Panc1 (cell line): Measurements from ENCODE around the gene ATG13. TPM values are rescaled to one million over a fixed set of nuclear protein-coding genes. Genes with fewer than 3 reads are reported as not detected.

Experiments
- ATAC-seq: fragments of 200-7000 bp; cut with Tn5 transposase; 2 replicates; pipeline ENCODE4 v1.9.1; 2020; ENCODE audit warnings: mild to moderate bottlenecking, moderate library complexity
- BruUV-seq: library from RNA; stranded (reverse); fragments of 400-500 nt; replicated peaks from 2 replicates; lab custom pipeline; 2021; lab: Mats Ljungman, UMichigan
- CTCF ChIA-PET: fragments of 300-600 bp; sonication (Branson Sonifier 250); formaldehyde crosslinking; loops from one replicate; lab custom pipeline; 2022; ENCODE audit warnings: antibody characterized with exemption; lab: Charles Lee
- POLR2A ChIA-PET: fragments of 300-600 bp; sonication (Branson Sonifier 250); formaldehyde crosslinking; loops from one replicate; lab custom pipeline; 2022; ENCODE audit warnings: antibody characterized with exemption; lab: Charles Lee
- DNase-seq: peaks from one replicate; pipeline ENCODE4 v3.0.0-alpha.2; 2010; ENCODE audit warnings: low read depth, low spot score
- H3K27ac ChIP-seq: 2 replicates; pipeline ENCODE4 v1.5.1; 2011; ENCODE audit warnings: mild to moderate bottlenecking, low read length, inconsistent platforms
- H3K27me3 ChIP-seq: fragments of 200-500 bp; sonication (Bioruptor generic); 2 replicates; pipeline ENCODE4 v1.6.0; 2014; ENCODE audit warnings: low read length, inconsistent platforms; ENCODE audit not compliant: control insufficient read depth, insufficient read depth
- H3K36me3 ChIP-seq: fragments of 200-500 bp; sonication (Bioruptor generic); 2 replicates; pipeline ENCODE4 v1.5.1; 2014; ENCODE audit warnings: inconsistent platforms, mild to moderate bottlenecking, low read length, moderate library complexity; ENCODE audit not compliant: control insufficient read depth, insufficient read depth
- H3K4me1 ChIP-seq: 2 replicates; pipeline ENCODE4 v1.5.1; 2011; ENCODE audit warnings: inconsistent platforms, mild to moderate bottlenecking, low read length, moderate library complexity; ENCODE audit not compliant: control insufficient read depth, insufficient read depth
- H3K4me3 ChIP-seq, 2 experiments: 2 replicates each; pipeline ENCODE4 v1.5.1; 2011 to 2012; ENCODE audit warnings: low read depth in 2 of 2, low read length in 2 of 2, mild to moderate bottlenecking in 2 of 2, inconsistent platforms in 1 of 2, moderate library complexity in 1 of 2
- H3K9me3 ChIP-seq: fragments of 200-500 bp; sonication (Bioruptor generic); 2 replicates; pipeline ENCODE4 v1.5.1; 2014; ENCODE audit warnings: low read depth, mild to moderate bottlenecking, inconsistent platforms, low read length, moderate library complexity; ENCODE audit not compliant: control insufficient read depth, insufficient read depth
- POLR2AphosphoS5 ChIP-seq: IDR thresholded peaks from 2 replicates; pipeline ENCODE4 v1.6.1; 2012; ENCODE audit warnings: mild to moderate bottlenecking, low read depth, low read length, moderate library complexity
- SIN3A ChIP-seq: IDR thresholded peaks from 2 replicates; pipeline ENCODE4 v1.6.1; 2012; ENCODE audit warnings: low read depth, mild to moderate bottlenecking, low read length, moderate library complexity, borderline replicate concordance; ENCODE audit not compliant: insufficient read depth
- TCF7L2 ChIP-seq: IDR thresholded peaks from 2 replicates; pipeline ENCODE4 v1.6.1; 2011; ENCODE audit warnings: mild to moderate bottlenecking, low read depth, low read length, inconsistent platforms
- in situ Hi-C: cut with HindIII; loops from 2 replicates; pipeline ENCODE4 v1.10.0; 2016; ENCODE audit warnings: low sequenced_read_pairs, low pct_unique_long_range_greater_than_20kb
- intact Hi-C: fragments of 100-400 bp; cut with micrococcal nuclease; formaldehyde crosslinking; loops from one replicate; pipeline ENCODE4 v1.10.0; 2022; ENCODE audit not compliant: unreplicated experiment
- total RNA-seq: library from RNA; stranded (reverse); gene quantifications from one replicate; pipeline ENCODE4 v1.2.1, GENCODE V29; 2021; ENCODE audit not compliant: unreplicated experiment
- TF ChIP-seq, protein P1 (sequence below), 2 experiments: IDR thresholded peaks; 2 replicates each; pipeline ENCODE4 v1.6.1; 2011 to 2012; ENCODE audit warnings: low read depth in 2 of 2, control low read depth in 1 of 2, low read length in 1 of 2, mild to moderate bottlenecking in 1 of 2, moderate library complexity in 1 of 2; ENCODE audit not compliant: insufficient read depth in 1 of 2
- TF ChIP-seq, protein P2 (sequence below): fragments of 450-650 bp; IDR thresholded peaks from 2 replicates; pipeline ENCODE4 v1.5.1; 2017; ENCODE audit warnings: mild to moderate bottlenecking

Gene ATG13
- total RNA-seq, 1 experiment from 2014 or later = 57.9 TPM

DNA sequence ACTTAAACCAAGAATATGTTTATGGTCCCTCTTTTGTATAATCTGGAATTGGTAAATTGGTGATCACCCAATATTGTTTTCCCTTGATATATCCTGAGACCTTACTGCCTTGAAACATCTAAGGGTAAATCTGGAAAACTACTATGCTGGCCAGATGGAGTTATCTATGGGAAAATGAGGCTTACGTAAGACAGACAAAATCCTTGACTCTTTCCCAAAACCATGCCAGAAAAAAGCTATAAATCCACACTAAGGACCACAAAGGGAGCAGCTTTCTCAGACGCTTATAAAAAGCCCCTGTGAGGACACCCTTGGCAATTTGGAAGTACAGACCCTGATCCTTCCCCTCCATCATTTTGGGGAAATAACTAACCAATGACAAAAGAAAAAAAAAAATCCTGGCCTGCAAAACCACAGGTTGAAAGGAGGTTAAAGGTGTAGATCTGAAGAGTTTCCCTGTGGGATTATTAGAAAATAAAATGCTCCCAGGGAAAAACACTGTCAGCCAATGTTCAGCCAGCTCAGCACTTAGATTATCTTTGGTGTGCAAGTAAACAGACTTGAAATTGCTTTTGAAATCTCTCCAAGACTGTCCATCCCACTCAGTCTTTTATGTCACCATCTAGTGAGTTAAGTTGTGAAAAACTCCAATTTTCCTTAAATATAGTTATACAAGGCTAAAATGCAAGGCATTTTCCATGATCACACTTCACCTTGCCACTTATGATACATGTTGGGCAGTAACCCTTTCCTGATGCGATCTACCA lies 17.0 kb upstream of the ATG13 start:
- no TSS peak for BruUV-seq
- DNase-seq (no peak), ATAC-seq (no peak)
- no peak overlapping the region for H3K4me3 ChIP-seq
- no peaks in the 10 kb centered on the region for H3K4me1 ChIP-seq
- intact Hi-C loops = no loop called here
- TF ChIP-seq, protein P1, sequence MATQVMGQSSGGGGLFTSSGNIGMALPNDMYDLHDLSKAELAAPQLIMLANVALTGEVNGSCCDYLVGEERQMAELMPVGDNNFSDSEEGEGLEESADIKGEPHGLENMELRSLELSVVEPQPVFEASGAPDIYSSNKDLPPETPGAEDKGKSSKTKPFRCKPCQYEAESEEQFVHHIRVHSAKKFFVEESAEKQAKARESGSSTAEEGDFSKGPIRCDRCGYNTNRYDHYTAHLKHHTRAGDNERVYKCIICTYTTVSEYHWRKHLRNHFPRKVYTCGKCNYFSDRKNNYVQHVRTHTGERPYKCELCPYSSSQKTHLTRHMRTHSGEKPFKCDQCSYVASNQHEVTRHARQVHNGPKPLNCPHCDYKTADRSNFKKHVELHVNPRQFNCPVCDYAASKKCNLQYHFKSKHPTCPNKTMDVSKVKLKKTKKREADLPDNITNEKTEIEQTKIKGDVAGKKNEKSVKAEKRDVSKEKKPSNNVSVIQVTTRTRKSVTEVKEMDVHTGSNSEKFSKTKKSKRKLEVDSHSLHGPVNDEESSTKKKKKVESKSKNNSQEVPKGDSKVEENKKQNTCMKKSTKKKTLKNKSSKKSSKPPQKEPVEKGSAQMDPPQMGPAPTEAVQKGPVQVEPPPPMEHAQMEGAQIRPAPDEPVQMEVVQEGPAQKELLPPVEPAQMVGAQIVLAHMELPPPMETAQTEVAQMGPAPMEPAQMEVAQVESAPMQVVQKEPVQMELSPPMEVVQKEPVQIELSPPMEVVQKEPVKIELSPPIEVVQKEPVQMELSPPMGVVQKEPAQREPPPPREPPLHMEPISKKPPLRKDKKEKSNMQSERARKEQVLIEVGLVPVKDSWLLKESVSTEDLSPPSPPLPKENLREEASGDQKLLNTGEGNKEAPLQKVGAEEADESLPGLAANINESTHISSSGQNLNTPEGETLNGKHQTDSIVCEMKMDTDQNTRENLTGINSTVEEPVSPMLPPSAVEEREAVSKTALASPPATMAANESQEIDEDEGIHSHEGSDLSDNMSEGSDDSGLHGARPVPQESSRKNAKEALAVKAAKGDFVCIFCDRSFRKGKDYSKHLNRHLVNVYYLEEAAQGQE (IDR thresholded peaks at IDR 0.05; ENCODE audit: insufficient read depth in 1 of 2, low read depth in 2 of 2, low read length in 1 of 2) = no peak
- TF ChIP-seq, protein P2, sequence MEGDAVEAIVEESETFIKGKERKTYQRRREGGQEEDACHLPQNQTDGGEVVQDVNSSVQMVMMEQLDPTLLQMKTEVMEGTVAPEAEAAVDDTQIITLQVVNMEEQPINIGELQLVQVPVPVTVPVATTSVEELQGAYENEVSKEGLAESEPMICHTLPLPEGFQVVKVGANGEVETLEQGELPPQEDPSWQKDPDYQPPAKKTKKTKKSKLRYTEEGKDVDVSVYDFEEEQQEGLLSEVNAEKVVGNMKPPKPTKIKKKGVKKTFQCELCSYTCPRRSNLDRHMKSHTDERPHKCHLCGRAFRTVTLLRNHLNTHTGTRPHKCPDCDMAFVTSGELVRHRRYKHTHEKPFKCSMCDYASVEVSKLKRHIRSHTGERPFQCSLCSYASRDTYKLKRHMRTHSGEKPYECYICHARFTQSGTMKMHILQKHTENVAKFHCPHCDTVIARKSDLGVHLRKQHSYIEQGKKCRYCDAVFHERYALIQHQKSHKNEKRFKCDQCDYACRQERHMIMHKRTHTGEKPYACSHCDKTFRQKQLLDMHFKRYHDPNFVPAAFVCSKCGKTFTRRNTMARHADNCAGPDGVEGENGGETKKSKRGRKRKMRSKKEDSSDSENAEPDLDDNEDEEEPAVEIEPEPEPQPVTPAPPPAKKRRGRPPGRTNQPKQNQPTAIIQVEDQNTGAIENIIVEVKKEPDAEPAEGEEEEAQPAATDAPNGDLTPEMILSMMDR = no peak
- TF ChIP-seq TCF7L2 = no peak
- no peak for TF ChIP-seq POLR2AphosphoS5
- no peak for TF ChIP-seq SIN3A
- H3K9me3 ChIP-seq = no peaks in the 10 kb centered on the region
- ChIA-PET CTCF (no interaction called here), POLR2A (interaction anchor here (0.6 kb wide), 1 partner anchor 12 kb away, joined by 3 read pairs; no protein-coding TSS in a partner anchor)
- no peaks in the 10 kb centered on the region for H3K27me3 ChIP-seq
- no peaks in the 10 kb centered on the region for H3K36me3 ChIP-seq
- in situ Hi-C loops = no loop called here
- no peak overlapping the region; the same call in 1 of the 2 replicates for H3K27ac ChIP-seq

DNA sequence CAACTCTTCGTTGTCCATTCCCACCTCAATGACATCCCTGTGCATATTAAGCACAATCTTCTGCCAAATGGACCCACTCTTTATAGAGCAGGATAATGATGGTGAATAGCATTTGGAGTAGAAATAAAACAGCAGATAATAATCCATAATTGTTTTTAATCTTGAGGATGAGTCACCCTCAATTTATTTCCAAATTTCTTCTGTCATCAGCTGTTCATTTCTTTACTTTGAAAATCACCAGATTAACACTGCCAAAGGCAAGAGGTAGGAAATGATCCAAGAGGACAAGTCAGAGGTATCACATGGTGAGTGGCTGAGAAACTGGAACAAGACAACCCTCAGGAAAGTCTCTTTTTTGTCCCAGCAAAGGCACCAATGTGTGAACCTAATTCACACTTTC lies 16.2 kb upstream of the ATG13 start:
- CTCF ChIA-PET = no interaction called here
- Histone ChIP-seq H3K27ac (no peak overlapping the region), H3K4me3 (no peak overlapping the region), H3K9me3 (no peaks in the 10 kb centered on the region), H3K4me1 (no peaks in the 10 kb centered on the region), H3K27me3 (no peaks in the 10 kb centered on the region), H3K36me3 (no peaks in the 10 kb centered on the region)
- intact Hi-C loops (no loop called here), in situ Hi-C loops (no loop called here)
- no peak for DNase-seq
- POLR2A ChIA-PET = no interaction called here
- TF ChIP-seq SIN3A (no peak), TCF7L2 (no peak)
- BruUV-seq = no TSS peak
- ATAC-seq = no peak

DNA sequence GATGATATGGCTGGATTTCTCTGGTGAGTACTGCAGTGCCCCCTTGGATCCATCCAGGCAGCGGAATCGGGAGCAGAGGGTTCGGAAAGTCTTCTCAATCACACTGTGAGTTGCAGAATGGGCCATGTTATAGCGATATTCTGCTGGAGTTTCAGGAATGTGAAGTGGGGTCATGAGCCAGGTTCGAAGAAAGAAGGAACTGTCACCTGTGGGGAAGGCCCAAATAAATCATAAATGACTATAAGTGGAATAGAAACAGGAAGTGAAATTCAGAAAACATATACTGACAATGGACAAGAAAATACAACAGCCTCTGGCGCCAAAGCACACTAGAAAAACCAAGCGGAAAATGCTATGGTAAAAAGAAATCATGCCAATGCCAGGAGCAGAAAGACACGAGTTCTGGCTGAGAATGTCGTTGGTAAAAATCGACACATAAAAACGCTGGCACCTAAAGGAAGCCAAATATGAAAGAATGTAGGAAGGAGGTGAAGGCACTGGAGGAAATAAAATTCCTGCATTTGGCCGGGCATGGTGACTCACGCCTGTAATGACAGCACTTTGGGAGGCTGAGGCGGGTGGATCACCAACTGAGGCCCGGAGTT lies 13.5 kb upstream of the ATG13 start:
- no peaks in the 10 kb centered on the region for H3K9me3 ChIP-seq
- ATAC-seq (no peak), DNase-seq (no peak)
- no peak overlapping the region for H3K27ac ChIP-seq
- no peak overlapping the region for H3K4me3 ChIP-seq
- no peaks in the 10 kb centered on the region for H3K27me3 ChIP-seq
- H3K36me3 ChIP-seq = no peaks in the 10 kb centered on the region
- intact Hi-C loops = no loop called here
- TF ChIP-seq TCF7L2 (no peak), POLR2AphosphoS5 (no peak), SIN3A (no peak)
- TF ChIP-seq, protein P2 = no peak
- TF ChIP-seq, protein P1 (IDR thresholded peaks at IDR 0.05; ENCODE audit: insufficient read depth in 1 of 2, low read depth in 2 of 2, low read length in 1 of 2) = no peak
- ChIA-PET POLR2A (no interaction called here), CTCF (no interaction called here)
- in situ Hi-C loops = no loop called here
- no peaks in the 10 kb centered on the region for H3K4me1 ChIP-seq
- no TSS peak for BruUV-seq
